Omental fat pad (tissue), 4 donors: ENCODE data around the gene B9D2. TPM values are rescaled to one million over a fixed set of nuclear protein-coding genes. Genes with fewer than 3 reads are reported as not detected.
"Not testable (repeated sequence)": the region's sequence is repeated elsewhere in the genome, so short reads cannot be mapped to it uniquely, and the experiment has no call there.

Experiments used
- ATAC-seq: fragments of 150-250 bp; one replicate; pipeline ENCODE4 v1.9.1; 2016; ENCODE audit warnings: mild to moderate bottlenecking, moderate library complexity; ENCODE audit not compliant: low FRiP score
- DNase-seq: peaks from one replicate; pipeline ENCODE4 v3.0.0-alpha.2; 2019; ENCODE audit warnings: low spot score
- total RNA-seq, 4 donors: library from RNA; depleted of rRNA; stranded (reverse); fragments of >200 nt; gene quantifications; one replicate each; pipeline ENCODE4 v1.1.0, GENCODE V29; 2016
- TF ChIP-seq, protein P1 (sequence below), 3 donors: fragments of 450-650 bp; IDR thresholded peaks; one replicate each; pipeline ENCODE4 v1.5.1; 2016 to 2017; ENCODE audit warnings: antibody characterized with exemption in 3 of 3, mild to moderate bottlenecking in 3 of 3, moderate library complexity in 2 of 3

B9D2 gene
- total RNA-seq, 4 donors from 2014 or later, result 3.3 to 6.8 (median 5.1) TPM

DNA sequence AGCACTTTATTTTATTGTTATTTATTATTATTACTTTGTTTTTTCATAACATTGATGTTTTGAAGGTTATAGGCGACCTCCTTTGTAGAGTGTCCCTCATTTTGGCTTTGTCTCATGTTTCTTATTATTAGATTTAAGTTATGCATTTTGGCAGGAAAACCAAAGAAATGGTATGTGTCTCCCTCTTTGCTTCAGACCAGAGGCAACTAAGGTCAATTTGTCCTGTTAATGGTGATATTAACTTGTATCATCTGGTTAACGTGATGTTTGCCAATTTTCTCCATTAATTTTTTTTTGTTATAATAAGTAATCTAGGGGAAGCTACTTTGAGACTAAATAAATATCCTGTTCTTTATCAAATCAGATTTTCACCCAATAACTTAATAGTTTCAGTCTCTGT is 8.6 kb upstream of the B9D2 start:
- no peak for DNase-seq
- TF ChIP-seq, protein P1, sequence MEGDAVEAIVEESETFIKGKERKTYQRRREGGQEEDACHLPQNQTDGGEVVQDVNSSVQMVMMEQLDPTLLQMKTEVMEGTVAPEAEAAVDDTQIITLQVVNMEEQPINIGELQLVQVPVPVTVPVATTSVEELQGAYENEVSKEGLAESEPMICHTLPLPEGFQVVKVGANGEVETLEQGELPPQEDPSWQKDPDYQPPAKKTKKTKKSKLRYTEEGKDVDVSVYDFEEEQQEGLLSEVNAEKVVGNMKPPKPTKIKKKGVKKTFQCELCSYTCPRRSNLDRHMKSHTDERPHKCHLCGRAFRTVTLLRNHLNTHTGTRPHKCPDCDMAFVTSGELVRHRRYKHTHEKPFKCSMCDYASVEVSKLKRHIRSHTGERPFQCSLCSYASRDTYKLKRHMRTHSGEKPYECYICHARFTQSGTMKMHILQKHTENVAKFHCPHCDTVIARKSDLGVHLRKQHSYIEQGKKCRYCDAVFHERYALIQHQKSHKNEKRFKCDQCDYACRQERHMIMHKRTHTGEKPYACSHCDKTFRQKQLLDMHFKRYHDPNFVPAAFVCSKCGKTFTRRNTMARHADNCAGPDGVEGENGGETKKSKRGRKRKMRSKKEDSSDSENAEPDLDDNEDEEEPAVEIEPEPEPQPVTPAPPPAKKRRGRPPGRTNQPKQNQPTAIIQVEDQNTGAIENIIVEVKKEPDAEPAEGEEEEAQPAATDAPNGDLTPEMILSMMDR (IDR thresholded peaks at IDR 0.05), result no peak
- no peak for ATAC-seq

DNA sequence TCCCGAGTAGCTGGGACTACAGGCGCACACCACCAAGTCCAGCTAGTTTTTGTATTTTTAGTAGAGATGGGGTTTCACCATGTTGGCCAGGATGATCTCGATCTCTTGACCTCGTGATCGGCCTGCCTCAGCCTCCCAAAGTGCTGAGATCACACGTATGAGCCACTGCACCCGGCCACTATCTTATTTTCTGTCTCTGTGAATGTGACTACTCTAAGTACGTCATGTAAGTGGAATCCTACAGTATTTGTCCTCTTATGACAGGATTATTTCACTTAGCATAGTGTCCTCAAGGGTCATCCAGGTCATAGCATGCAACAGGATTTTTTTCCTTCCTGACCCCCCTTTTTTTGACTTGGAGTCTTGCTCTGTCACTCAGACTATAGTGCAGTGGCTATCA is 7.6 kb upstream of the B9D2 start:
- DNase-seq, result no peak
- ATAC-seq, result no peak
- TF ChIP-seq, protein P1 (IDR thresholded peaks at IDR 0.05), result no peak

GRCh38 chr19:41371119-41371518 is 7.2 kb upstream of the B9D2 start:
- DNase-seq, ATAC-seq: not testable (repeated sequence)

GRCh38 chr19:41369769-41370168 is 5.8 kb upstream of the B9D2 start:
- TF ChIP-seq, protein P1 (IDR thresholded peaks at IDR 0.05), result no peak
- no peak for DNase-seq
- ATAC-seq, result no peak

- ATAC-seq, result peak; percentile 42
- no peak for DNase-seq
- TF ChIP-seq, protein P1 (IDR thresholded peaks at IDR 0.05), result no peak
Observed at GRCh38 chr19:41367848-41368301, 3.9 kb upstream of the B9D2 start.

GRCh38 chr19:41366089-41366488 is 2.1 kb upstream of the B9D2 start:
- no peak for DNase-seq
- no peak for ATAC-seq
- TF ChIP-seq, protein P1 (IDR thresholded peaks at IDR 0.05), result no peak

GRCh38 chr19:41364524-41365391 is 809 bp upstream of the B9D2 start:
- DNase-seq (no peak), ATAC-seq (peak; percentile 2)
- TF ChIP-seq, protein P1 (IDR thresholded peaks at IDR 0.05), result no peak
